ENCODE measurements around the gene KRTAP1-4.
"Not testable (repeated sequence)": the region's sequence is repeated elsewhere in the genome, so short reads cannot be mapped to it uniquely, and the experiment has no call there.

Gene KRTAP1-4, protein sequence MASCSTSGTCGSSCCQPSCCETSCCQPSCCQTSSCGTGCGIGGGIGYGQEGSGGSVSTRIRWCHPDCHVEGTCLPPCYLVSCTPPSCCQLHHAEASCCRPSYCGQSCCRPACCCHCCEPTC

DNA sequence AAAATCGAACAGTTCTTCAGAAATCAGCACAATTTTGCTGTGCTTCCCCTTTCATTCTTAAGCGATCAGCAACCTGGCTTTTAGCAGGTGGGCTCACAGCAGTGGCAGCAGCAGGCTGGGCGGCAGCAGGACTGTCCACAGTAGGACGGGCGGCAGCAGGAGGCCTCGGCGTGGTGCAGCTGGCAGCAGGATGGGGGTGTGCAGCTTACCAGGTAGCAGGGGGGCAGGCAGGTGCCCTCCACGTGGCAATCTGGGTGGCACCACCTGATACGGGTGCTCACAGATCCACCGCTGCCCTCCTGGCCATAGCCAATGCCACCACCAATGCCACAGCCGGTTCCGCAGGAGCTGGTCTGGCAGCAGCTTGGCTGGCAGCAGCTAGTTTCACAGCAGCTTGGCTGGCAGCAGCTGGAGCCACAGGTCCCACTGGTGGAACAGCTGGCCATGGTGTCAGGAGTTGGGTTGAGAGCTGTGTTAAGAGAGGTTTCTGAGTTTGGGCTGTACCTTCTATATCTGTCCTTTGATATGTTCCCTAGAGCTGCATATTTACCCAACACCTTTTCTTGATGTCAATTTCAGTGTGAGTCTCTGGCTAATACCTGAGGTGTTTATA, at the start of gene KRTAP1-4:
TSS of gene KRTAP1-4 (minus strand) at position 563 of the 613 bp plus-strand sequence. CDS start at position 446, 117 bp downstream.
- DNase-seq = no peak

DNA sequence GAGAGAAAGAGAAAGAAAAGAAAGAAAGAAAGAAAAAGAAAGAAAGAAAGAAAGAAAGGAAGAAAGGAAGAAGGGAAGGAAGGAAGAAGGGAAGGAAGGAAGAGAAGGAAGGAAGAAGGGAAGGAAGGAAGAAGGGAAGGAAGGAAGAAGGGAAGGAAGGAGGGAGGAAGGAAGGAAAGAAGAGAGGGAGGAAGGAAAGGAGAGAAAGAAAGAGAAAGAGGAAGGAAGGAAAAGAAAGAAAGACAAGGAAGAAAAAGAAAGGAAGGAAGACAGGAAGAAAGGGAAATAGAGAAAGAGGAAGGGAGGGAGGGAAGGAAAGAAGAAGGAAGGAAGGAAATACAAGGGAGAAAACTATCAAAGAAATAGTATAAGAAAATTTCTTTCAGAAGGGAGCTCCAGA, 46.8 kb upstream of the KRTAP1-4 start:
- no peak for DNase-seq

DNA sequence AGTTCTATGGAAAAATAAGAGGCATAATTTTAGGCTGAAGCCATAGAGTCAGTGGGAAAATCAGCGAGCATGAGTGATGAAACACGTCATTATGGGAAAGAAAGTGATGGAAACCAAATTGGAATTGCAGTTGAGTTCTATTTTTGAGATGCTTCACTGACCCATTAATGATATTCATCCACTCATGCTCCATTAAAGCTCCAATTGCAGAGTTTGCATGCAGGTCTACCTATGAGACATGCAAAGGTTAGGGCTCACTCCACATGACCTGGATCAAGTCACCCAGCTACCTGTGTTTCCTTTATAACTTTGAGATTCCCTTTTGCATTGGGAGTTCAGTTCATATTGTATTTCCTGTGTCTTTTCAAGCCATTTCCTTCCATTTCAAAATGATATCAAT, 43.7 kb upstream of the KRTAP1-4 start:
- no peak for DNase-seq

DNA sequence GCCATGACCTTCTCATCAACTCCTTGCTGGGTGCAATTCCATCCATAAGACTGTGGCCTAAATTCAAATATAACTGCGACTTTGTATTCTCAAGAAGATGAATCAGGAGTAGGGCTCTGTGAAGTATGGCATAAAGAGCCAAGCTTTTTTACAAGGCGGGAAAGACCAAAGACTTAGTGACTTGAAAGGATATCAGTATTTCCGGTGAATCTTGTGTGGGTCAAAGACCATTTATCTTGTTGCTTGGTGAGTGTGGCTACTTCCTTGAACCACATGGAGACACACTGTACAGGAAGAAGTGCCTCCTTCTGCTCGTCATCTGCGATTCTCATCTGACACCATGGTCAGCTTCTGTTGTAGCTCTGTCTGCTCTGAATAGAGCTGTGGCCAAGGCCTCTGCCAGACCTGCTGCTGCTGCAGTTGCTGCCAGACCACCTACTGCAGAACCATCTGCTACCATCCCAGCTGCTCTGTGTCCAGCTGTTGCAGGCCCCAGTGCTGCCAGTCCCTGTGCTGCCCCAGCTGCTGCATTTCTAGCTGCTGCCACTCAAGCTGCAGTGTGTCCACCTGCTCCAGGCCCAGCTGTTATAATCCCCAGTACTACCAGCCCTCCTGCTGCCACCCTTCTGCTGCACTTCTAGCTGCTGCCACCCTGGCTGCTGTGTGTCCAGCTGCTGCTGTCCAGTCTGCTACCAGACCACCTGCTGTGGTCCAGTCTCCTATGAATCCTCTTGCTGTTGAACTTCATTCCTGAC, 41.8 kb upstream of the KRTAP1-4 start:
- DNase-seq = no peak

DNA sequence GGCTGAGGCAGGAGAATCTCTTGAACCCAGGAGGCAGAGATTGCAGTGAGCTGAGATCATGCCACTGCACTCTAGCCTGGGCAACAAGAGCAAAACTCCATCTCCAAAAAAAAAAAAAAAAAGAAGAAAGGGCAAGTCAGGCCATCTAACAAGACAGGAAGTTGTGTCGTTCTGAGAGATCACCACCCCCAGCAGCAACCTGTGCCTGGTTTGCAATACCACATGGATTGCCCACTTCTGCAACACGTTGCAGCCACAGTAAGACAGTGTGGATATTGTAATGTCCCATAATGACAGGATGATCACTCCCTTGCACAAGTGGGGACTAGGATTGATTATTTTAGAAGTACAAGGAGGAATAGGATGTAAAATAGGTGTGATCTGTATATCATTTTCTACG, 39.0 kb upstream of the KRTAP1-4 start:
- DNase-seq = no peak

DNA sequence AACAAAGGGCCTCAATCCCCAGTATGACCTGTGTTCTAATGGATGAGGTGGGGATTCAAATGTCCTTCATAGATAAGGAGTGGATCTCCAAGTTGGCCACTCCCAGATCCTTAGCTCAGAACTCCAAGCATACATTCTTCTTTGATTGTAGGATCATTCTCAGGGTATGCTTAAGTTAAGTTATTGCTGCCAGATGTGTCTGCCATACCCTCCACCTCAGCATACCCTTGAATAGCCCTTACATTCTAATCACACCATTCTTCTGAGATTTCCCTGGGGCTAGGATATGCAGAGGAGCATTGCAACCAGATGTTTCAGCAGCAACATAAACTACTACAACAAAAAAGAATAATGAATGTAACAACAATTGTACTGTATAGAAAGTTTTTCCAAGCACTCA, 37.3 kb upstream of the KRTAP1-4 start:
- DNase-seq = no peak

DNA sequence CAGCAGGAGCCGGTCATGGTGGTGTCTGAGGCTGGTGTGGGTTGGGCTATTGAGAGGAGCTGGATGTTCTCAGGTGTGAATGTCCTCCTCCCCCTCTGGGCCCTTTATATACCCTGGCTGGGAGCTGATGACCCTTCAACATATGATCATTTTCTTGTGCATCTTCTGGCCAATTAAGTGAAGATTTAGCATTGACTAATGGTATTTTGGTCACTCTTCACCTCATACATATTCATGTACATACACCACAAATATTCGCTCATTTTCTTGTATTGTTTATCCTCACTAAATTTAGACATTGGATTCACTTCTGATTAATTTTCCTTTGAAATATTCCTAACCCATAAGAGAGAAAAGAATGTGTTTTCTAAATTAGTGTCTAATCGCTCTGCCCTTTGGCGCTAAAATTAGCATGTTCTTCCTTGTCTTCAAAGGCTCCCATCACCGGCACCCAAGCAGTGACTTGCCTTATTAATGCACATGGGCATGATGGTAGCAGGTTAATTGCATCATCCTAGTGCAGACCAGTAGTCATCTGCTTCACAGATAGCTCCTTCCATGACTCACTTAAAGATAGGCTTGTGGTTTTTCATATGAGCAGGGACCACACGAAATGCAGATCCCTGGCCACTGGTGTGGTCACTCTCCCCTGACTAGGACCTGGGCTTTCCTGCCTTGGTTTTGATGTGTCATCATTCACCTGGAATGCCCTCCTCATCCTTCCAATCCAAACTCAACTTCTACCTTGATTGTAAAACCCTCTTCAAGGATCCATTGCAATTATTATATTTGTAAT, 36.0 kb upstream of the KRTAP1-4 start, which contains the start of gene KRTAP2-4:
TSS of gene KRTAP2-4 (minus strand) at position 51 of the 796 bp plus-strand sequence. CDS start at position 17, 34 bp downstream.
- DNase-seq = no peak

DNA sequence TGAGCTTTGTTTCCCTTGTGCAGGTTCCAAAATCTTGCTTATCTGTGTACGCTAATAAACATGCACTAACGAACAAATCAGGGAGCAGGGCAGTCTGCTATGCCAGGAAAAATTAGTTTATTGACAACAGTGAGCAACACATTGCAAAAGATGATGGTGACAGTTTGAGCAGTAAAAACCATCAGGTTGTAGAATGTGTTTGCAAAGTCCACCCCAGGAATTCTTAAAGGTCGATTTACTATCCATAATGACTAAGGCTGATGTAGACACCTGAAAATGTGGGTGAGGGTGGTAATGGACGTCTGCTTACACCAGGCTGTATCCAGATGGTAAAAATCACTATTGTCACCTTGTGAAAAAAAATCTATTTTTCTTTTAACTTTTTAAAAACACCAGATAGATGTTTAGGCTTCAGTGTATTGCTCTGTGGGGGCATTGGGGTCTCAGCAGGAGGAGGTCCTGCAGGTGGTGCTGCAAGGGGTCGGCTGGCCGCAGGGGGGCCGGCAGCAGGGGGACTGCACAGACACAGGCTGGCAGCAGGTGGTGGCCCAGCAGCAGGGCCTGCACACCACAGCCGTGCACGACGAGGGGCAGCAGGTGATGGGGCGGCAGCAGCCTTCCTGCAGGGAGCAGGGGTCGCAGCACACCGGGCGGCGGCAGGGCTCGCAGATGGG, 35.2 kb upstream of the KRTAP1-4 start:
- not testable (repeated sequence) for DNase-seq

DNA sequence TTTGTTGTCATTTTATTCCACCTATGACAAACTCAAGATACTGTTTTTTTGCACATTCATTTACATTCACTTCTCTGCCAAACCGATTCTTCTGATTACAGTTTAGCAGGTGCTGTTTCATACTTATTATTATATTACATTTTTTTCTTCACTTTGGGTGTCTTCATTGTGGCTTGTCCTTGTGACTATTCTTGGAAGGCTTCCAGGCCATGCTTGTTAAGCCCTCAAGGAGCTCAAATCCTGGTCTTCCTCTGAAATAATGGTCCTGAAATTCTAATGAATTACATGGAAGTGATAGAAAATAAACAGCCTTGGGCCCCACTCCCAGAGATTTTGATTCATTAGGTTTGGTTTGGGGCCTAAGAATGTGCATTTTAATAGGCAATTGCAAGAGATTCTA, 34.3 kb upstream of the KRTAP1-4 start:
- DNase-seq = no peak

DNA sequence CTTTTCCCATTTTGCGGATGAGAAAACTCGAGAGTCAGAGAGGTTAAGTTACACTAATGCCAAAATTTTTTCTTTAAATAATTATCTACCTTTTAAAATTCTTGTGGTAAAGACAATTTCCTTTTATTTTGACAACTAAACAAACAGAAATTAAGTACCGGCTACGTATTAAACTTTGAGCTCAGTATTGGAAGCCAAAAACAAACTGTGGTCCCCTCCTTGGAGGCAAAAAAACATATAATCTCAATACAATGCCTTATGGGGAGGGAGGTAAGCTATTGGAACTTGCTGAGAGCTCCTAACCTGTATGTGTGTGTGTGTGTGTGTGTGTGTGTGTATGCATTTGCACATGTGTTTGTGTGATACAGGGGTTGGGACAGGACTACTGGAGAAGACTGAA, 33.5 kb upstream of the KRTAP1-4 start:
- DNase-seq = no peak

DNA sequence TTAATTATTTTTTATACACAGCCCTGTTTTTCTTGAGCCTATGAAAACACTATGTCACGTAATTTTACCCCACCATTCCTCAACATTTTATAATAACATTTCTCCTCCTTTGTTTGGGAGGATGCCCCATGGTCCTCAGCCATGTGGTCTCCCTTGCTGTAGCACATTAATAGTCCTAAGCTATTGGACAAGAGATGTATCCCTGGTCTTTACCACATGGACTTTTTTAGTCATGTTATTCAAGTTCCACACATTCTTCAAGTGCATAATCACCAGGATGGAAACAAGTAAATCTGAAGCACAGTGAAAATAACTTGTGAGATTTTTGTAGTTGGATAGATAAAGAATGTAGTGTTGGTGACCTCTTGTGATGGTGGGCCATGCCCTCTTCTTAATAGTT, 32.0 kb upstream of the KRTAP1-4 start:
- DNase-seq = no peak

DNA sequence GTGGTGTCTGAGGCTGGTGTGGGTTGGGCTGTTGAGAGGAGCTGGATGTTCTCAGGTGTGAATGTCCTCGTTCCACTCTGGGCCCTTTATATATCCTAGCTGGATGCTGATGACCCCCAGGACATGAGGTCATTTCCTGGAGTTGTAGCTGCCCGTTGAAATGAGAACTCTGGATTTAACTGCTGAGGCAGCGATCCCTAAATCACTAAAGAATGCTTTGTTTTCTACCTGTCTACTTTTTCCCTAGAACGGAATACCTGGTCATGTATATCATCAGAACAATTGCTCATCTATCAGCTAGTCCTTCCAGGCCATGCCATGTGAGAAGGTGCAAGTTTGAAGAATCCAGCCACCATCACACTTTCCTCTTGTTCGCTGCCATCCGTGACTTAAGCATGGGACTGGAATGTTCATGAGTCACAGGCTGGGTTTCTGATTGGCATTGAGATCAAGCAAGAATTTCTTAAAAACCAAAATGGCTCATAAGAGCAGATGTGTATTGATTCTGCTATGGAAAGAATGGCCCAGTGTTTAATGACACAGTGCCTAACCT, 30.1 kb upstream of the KRTAP1-4 start, which contains the start of gene KRTAP2-3:
TSS of gene KRTAP2-3 (minus strand) at position 63 of the 553 bp plus-strand sequence. CDS start 64 bp downstream, outside the sequence.
- DNase-seq = no peak

DNA sequence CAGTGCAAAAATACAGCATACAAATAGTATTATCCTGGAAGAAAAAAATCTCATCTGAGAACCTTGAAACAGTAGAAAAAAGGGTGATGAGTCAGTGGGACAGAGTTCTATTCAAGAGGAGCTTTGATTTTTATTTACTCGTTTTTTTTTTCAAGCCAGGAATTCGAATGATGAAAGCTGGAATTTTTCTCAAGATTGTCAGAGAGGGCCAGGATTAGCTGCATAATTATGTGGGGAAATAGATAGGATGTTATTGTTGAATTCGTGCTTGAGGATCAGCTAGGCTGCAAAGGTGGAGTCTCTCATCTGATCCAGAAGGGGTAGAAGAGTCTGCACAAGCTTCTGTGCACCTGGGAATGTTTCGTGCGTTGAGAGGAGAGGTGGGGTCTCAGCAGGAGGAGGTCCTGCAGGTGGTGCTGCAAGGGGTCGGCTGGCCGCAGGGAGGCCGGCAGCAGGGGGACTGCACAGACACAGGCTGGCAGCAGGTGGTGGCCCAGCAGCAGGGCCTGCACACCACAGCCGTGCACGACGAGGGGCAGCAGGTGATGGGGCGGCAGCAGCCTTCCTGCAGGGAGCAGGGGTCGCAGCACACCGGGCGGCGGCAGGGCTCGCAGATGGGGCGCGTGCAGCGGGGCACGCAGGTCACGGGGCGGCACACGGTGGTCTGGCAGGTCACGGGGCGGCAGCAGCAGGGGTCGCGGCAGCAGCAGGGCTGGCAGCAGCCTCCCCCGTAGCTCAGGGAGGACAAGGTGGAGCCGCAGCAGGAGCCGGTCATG, 29.5 kb upstream of the KRTAP1-4 start:
- not testable (repeated sequence) for DNase-seq

DNA sequence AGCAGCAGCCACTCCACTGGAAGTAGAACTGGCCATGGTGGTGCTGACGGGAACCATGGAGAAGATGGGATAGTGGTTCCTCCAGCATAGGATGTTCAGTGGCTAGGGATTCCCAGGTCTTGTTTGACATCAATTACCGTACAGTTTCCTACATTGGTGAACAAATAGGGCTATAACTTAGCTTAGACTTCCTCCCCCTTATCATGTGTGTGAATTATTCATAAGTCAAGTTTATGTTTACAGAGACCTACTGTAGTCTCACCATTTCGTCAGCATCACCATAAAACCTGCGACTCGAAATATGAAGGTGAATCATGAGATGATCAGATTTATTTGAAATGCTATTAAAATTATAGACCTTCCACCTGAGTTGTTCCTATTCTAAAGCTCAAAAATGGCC, 28.7 kb upstream of the KRTAP1-4 start:
- no peak for DNase-seq

DNA sequence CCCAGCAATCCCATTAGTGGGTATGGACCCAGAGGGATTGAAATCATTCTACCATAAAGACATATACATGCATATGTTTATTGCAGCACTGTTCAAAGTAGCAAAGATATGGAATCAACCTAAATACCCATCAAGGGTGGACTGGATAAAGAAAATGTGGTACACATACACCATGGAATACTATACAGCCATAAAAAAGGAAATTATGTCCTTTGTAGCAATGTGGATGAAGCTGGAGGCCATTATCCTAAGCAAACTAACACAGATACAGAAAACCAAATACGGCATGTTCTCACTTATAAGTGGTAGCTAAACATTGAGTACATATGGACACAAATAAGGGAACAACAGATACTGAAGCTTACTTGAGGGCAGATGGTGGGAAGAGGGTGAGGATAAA, 27.6 kb upstream of the KRTAP1-4 start:
- DNase-seq = no peak

DNA sequence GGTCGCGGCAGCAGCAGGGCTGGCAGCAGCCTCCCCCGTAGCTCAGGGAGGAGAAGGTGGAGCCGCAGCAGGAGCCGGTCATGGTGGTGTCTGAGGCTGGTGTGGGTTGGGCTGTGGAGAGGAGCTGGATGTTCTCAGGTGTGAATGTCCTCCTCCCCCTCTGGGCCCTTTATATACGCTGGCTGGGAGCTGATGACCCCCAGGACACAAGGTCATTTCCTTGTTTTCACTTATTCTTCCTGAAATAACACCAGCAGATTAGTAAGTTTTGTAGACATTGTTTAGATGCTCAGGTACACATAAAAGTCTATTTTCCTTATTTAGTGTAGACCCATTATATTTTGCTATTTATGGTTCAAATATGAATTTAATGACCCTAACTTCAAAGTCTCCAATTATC, 25.1 kb upstream of the KRTAP1-4 start, which contains the start of gene KRTAP2-2:
TSS of gene KRTAP2-2 (minus strand) at position 101 of the 400 bp plus-strand sequence. CDS start at position 82, 19 bp downstream.
- not testable (repeated sequence) for DNase-seq

DNA sequence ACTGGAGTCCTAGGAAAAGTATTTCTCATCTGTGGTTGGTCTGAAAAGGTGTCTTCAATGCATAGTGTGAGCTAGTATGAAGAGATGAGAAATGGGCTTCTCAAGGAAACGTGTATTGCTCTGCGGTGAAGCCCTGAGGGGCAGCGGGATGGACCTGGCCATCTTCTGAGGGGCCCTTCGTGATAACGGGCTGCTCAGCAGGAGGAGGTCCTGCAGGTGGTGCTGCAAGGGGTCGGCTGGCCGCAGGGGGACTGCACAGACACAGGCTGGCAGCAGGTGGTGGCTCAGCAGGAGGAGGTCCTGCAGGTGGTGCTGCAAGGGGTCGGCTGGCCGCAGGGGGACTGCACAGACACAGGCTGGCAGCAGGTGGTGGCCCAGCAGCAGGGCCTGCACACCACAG, 24.6 kb upstream of the KRTAP1-4 start:
- not testable (repeated sequence) for DNase-seq

DNA sequence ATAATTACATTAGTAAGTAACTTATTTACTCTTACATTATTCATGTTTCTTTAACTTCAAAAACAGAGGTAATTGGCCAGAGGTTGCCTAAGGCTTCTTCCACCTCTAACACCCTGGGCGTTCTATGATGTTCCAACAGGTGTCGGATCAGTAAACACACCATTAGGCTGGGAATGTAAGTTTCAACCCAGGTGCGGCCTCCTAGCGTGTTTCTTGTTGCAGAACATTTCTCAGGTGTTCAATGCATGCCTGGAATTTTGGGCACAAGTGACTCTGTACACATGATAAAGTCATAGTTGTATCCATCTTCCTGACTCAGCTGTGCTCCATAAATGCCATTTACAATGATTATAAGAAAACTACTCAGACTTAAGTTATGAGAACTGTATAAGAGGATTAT, 24.0 kb upstream of the KRTAP1-4 start:
- no peak for DNase-seq

DNA sequence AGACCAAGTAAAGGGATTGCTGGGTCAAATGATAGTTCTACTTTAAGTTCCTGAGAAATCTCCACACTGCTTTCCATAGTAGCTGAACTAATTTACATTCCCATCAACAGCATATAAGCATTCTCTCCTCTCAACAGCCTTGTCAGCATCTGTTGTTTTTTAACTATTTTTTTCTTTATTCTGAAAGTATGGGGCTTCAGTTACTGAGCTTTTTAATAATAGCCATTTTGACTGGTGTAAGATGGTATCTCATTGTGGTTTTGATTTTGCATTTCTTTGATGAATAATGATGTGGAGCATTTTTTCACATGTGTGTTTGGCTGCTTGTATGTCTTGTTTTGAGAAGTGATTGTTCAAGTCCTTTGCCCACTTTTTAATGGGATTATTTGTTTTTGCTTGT, 22.6 kb upstream of the KRTAP1-4 start:
- no peak for DNase-seq

DNA sequence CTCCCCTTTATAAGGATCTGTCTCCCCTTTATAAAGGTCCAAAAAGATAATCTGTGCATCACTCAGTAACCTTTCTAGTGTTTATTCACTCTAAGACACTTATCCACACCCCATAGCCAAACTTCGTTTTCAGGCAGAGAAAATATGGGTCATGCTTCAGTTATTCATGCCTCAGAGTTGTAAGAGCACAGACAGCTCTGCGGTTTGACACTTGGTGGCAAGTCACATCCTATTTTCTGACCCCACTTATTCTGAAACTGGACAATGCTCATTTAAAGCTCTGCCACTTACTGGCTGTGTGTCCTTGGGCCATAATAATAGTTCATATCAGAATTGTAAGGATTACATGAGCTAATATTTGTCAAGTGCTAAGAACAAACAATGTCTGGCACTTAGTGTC, 19.1 kb upstream of the KRTAP1-4 start:
- no peak for DNase-seq

Measured in anterior cingulate cortex (tissue), 58 donors.